ENCODE measurements around the gene COMMD4. TPM values are rescaled to one million over a fixed set of nuclear protein-coding genes. Genes with fewer than 3 reads are reported as not detected.
"Not testable (repeated sequence)": the region's sequence is repeated elsewhere in the genome, so short reads cannot be mapped to it uniquely, and the experiment has no call there.

The COMMD4 gene
- total RNA-seq, 2 donors from 2014 or later = 35.3 to 43.8 TPM

DNA sequence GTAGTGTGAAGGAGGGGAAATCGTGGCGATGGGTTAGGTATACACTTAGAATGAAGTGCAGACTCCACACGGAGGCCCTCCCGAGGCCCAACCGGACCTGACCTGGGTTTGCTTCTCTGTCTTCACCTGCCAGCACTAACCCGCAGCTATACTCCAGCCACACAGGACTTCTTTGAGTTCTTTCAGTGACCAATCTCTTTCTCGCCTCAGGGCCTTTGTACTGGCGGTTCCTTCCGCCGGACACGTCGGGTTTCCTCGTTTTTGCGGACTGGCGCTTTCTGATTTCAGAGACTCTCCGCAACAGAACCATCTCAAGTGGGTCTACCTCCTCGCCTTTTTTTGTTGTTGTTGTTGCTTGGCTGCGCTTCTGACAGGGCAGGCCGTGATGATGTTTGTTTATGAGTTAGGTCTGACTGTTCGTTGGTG, 10.9 kb downstream of the COMMD4 start, which contains the start of gene NEIL1:
NEIL1 (plus strand) TSS at position 244 of the 426 bp plus-strand sequence. CDS start 1,867 bp downstream, outside the sequence.
- peak; percentile 5 for ATAC-seq

DNA sequence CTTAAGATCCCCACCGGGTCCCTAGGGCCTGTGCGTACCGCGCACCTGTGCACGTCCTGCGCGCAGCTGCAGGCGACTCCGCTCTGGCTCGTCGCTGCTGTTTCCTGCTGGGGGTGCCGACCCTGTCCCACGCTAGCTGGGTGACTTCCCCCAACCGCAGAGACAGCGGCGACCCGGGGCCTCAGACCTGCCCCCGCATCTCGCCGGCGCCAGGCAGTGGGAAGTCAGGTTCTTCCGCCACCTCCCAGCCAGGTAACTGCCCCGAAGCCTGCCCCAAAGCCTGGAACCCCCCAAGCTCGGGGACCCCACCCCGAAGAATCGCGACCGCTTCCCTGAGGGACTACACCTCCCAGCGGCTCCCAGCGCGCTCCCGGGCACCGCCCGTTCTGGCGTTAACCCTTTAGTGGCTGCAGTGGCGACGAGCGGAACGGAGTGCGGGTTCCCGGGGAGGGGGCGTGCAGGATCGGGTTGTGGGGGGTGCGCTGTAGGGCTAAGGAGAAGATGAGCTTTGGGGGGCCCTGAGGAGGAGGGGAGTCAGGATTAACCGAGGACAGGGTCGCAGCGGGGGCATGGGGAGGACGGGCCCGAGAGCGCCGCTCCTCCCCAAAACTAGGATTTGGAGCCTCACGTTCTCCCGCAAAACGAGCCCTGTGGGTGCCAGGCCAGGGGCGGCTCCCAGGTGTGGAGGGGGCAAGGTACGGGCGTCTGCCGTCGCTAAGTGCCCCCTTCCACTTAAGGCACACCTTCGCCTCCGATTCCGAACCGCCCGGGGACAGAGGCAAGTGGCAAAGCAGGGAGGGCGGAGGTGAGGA, 11.6 kb downstream of the COMMD4 start:
- Histone ChIP-seq H3K4me3 (peak overlapping the region; percentile 84 to 92), H3K9me3 (no peaks in the 10 kb centered on the region), H3K27ac (peak overlapping the region; percentile 54 to 84 (median 74)), H3K27me3 (no peaks in the 10 kb centered on the region), H3K36me3 (replicated peaks in 1 of 2; ENCODE audit: insufficient read depth in 1 of 2, low read depth in 2 of 2) (no peaks in the 10 kb centered on the region), H3K4me1 (peaks cover 17% of the 10 kb centered on the region)
- WGBS, 2 donors = 0% methylated on average over 5 to 62 of the region's 65 CpGs
- intact Hi-C loops (cut with DNase I) = no loop called here
- DNase-seq (peak; percentile 62 to 73 (median 69)), ATAC-seq (peak; percentile 74)
- TF ChIP-seq CTCF (IDR thresholded peaks at IDR 0.05) (peak in 1 of 7 experiments; percentile 3), POLR2A (IDR thresholded peaks at IDR 0.05) (peak; percentile 7 to 64 (median 63))

More for the DNA sequence above, 10.9 kb downstream of the COMMD4 start, which contains the start of gene NEIL1:
- peak within 1 kb of the TSS; percentile 84 to 92 for H3K4me3 ChIP-seq
- peak in 1 of 4 donors; percentile 32 for DNase-seq
- no peaks in the 10 kb centered on the region for H3K27me3 ChIP-seq
- WGBS, 2 donors = 24 to 25% methylated on average over 19 to 20 of the region's 20 CpGs
- no peaks in the 10 kb centered on the region for H3K36me3 ChIP-seq (replicated peaks in 1 of 2; ENCODE audit: insufficient read depth in 1 of 2, low read depth in 2 of 2)
- H3K4me1 ChIP-seq = peaks cover 17% of the 10 kb centered on the region
- intact Hi-C loops (cut with DNase I) = no loop called here
- no peaks in the 10 kb centered on the region for H3K9me3 ChIP-seq
- no peak for TF ChIP-seq CTCF (IDR thresholded peaks at IDR 0.05)
- no peak for TF ChIP-seq POLR2A (IDR thresholded peaks at IDR 0.05)
- H3K27ac ChIP-seq = peak within 1 kb of the TSS; percentile 54 to 84 (median 74)

DNA sequence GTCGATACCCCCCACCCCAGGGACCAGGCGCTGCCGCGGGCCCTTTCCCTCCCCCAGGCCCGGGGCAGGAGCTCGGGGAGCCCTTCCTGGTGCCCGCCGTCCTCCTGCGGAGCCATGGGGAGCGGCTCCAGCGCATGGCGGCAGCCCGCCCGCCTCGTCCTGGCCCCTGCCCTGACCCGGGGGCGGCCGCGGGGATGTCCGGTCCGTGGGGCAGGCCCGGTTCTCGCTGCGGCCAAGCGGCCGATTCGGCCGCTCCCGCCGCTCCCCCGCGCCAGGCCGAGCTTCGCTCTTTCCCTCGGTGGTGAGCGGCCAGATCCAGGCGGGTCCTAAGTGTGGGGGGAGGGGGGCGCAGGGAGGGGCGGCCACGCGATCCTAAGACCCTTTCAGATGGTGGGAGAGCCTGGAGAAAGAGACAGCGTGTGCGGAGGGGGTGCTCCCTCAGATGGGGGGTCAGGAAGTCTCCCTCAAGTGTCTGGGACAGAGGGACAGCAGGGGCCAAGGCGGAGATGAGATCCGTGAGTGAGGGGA, 12.2 kb downstream of the COMMD4 start:
- no peak for DNase-seq
- 0% methylated on average over 4 to 45 of the region's 45 CpGs for WGBS, 2 donors
- TF ChIP-seq POLR2A (IDR thresholded peaks at IDR 0.05) (no peak), CTCF (IDR thresholded peaks at IDR 0.05) (no peak)

GRCh38 chr15:75348562-75349350, 12.9 kb downstream of the COMMD4 start:
- Histone ChIP-seq H3K9me3 (no peaks in the 10 kb centered on the region), H3K4me1 (peaks cover 17% of the 10 kb centered on the region), H3K27ac (peak overlapping the region; percentile 54 to 84 (median 74)), H3K4me3 (peak overlapping the region; percentile 84 to 92), H3K36me3 (replicated peaks in 1 of 2; ENCODE audit: insufficient read depth in 1 of 2, low read depth in 2 of 2) (no peaks in the 10 kb centered on the region), H3K27me3 (no peaks in the 10 kb centered on the region)
- TF ChIP-seq CTCF (IDR thresholded peaks at IDR 0.05) (no peak), POLR2A (IDR thresholded peaks at IDR 0.05) (peak; percentile 20 to 37 (median 29))
- 29 to 32% methylated on average over 27 to 46 of the region's 46 CpGs for WGBS, 2 donors
- peak; percentile 33 for ATAC-seq
- DNase-seq = peak; percentile 31 to 51 (median 47)
- intact Hi-C loops (cut with DNase I) = no loop called here

More for the DNA sequence above, 12.2 kb downstream of the COMMD4 start:
- H3K36me3 ChIP-seq (replicated peaks in 1 of 2; ENCODE audit: insufficient read depth in 1 of 2, low read depth in 2 of 2) = no peaks in the 10 kb centered on the region
- H3K4me1 ChIP-seq = peaks cover 17% of the 10 kb centered on the region
- no peaks in the 10 kb centered on the region for H3K9me3 ChIP-seq
- H3K27ac ChIP-seq = peak overlapping the region; percentile 54 to 84 (median 74)
- H3K4me3 ChIP-seq = peak overlapping the region; percentile 84 to 92
- no peaks in the 10 kb centered on the region for H3K27me3 ChIP-seq
- ATAC-seq = peak; percentile 35
- intact Hi-C loops (cut with DNase I) = no loop called here

DNA sequence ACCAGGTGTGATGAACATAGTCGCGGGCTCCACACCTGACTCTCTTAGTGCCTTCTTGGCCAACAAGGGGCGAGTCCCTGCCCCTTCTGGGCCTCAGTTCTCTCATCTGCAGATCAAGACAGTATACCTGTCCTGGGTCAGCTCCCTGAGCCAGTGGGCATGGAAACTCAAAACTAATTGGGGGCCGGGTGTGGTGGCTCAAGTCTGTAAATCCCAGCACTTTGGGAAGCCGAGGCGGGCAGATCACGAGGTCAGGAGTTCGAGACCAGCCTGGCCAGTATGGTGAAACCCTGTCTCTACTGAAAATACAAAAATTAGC, 13.4 kb downstream of the COMMD4 start:
- H3K27ac ChIP-seq; H3K27me3 ChIP-seq; H3K9me3 ChIP-seq; H3K36me3 ChIP-seq (replicated peaks in 1 of 2; ENCODE audit: insufficient read depth in 1 of 2, low read depth in 2 of 2); DNase-seq; intact Hi-C loops (cut with DNase I); ATAC-seq; H3K4me3 ChIP-seq: not testable (repeated sequence)
- H3K4me1 ChIP-seq = peaks cover 17% of the 10 kb centered on the region
- 81 to 90% methylated on average over 6 to 8 of the region's 8 CpGs for WGBS, 2 donors
